ENCODE results near the gene PKD2L1.

Gene PKD2L1

GRCh38 chr10:100349672-100350071 lies 19.6 kb upstream of the PKD2L1 start:
- no peak for TF ChIP-seq POLR2AphosphoS5 (IDR thresholded peaks at IDR 0.05; ENCODE audit: low read depth, low read length)
- TF ChIP-seq FOXP2 (optimal IDR thresholded peaks at IDR 0.05; ENCODE audit: borderline replicate concordance, extremely low read depth, extremely low read length, insufficient read depth) = no peak

- TF ChIP-seq REST (IDR thresholded peaks at IDR 0.05; ENCODE audit: insufficient read depth in 1 of 2, low read depth in 2 of 2, low read length in 2 of 2) (no peak), FOXP2 (optimal IDR thresholded peaks at IDR 0.05; ENCODE audit: borderline replicate concordance, extremely low read depth, extremely low read length, insufficient read depth) (no peak), TAF1 (IDR thresholded peaks at IDR 0.05; ENCODE audit: borderline replicate concordance, insufficient read depth, low read length) (no peak), POLR2AphosphoS5 (IDR thresholded peaks at IDR 0.05; ENCODE audit: low read depth, low read length) (no peak), SIN3A (IDR thresholded peaks at IDR 0.05; ENCODE audit: borderline replicate concordance, insufficient read depth, low read length) (no peak)
Measured at GRCh38 chr10:100349087-100349486, 19.1 kb upstream of the PKD2L1 start.

GRCh38 chr10:100348389-100348927 lies 18.4 kb upstream of the PKD2L1 start:
- TF ChIP-seq POLR2AphosphoS5 (IDR thresholded peaks at IDR 0.05; ENCODE audit: low read depth, low read length) = no peak
- no peak for TF ChIP-seq TAF1 (IDR thresholded peaks at IDR 0.05; ENCODE audit: borderline replicate concordance, insufficient read depth, low read length)
- no peak for TF ChIP-seq FOXP2 (optimal IDR thresholded peaks at IDR 0.05; ENCODE audit: borderline replicate concordance, extremely low read depth, extremely low read length, insufficient read depth)
- no peak for TF ChIP-seq REST (IDR thresholded peaks at IDR 0.05; ENCODE audit: insufficient read depth in 1 of 2, low read depth in 2 of 2, low read length in 2 of 2)
- no peak for TF ChIP-seq SIN3A (IDR thresholded peaks at IDR 0.05; ENCODE audit: borderline replicate concordance, insufficient read depth, low read length)

- TF ChIP-seq FOXP2 (optimal IDR thresholded peaks at IDR 0.05; ENCODE audit: borderline replicate concordance, extremely low read depth, extremely low read length, insufficient read depth) (no peak), POLR2AphosphoS5 (IDR thresholded peaks at IDR 0.05; ENCODE audit: low read depth, low read length) (no peak), REST (IDR thresholded peaks at IDR 0.05; ENCODE audit: insufficient read depth in 1 of 2, low read depth in 2 of 2, low read length in 2 of 2) (0 out of 4 replicates have a peak, but pooled peaks of 1 of the 2 experiments have one; percentile 12), TAF1 (IDR thresholded peaks at IDR 0.05; ENCODE audit: borderline replicate concordance, insufficient read depth, low read length) (peak; percentile 50; the same call in 1 of the 2 replicates), SIN3A (IDR thresholded peaks at IDR 0.05; ENCODE audit: borderline replicate concordance, insufficient read depth, low read length) (0 out of 2 replicates have a peak, but pooled peaks have one; percentile 19)
Measured at GRCh38 chr10:100347568-100348195, 17.7 kb upstream of the PKD2L1 start.

- peak; percentile 84 for TF ChIP-seq POLR2AphosphoS5 (IDR thresholded peaks at IDR 0.05; ENCODE audit: low read depth, low read length)
- TF ChIP-seq SIN3A (IDR thresholded peaks at IDR 0.05; ENCODE audit: borderline replicate concordance, insufficient read depth, low read length) = 0 out of 2 replicates have a peak, but pooled peaks have one; percentile 26
- peak; percentile 8 for TF ChIP-seq FOXP2 (optimal IDR thresholded peaks at IDR 0.05; ENCODE audit: borderline replicate concordance, extremely low read depth, extremely low read length, insufficient read depth)
- TF ChIP-seq REST (IDR thresholded peaks at IDR 0.05; ENCODE audit: insufficient read depth in 1 of 2, low read depth in 2 of 2, low read length in 2 of 2) = 0 out of 4 replicates have a peak, but pooled peaks of 1 of the 2 experiments have one; percentile 14
- TF ChIP-seq TAF1 (IDR thresholded peaks at IDR 0.05; ENCODE audit: borderline replicate concordance, insufficient read depth, low read length) = no peak
Measured at GRCh38 chr10:100346765-100347567, 16.9 kb upstream of the PKD2L1 start, which contains the start of gene SCD. TSS of gene SCD (plus strand) at chr10:100347233. CDS start at chr10:100347505, 272 bp downstream.

All from PFSK-1 (cell line).